ENCODE measurements around the gene NUSAP1.

DNA sequence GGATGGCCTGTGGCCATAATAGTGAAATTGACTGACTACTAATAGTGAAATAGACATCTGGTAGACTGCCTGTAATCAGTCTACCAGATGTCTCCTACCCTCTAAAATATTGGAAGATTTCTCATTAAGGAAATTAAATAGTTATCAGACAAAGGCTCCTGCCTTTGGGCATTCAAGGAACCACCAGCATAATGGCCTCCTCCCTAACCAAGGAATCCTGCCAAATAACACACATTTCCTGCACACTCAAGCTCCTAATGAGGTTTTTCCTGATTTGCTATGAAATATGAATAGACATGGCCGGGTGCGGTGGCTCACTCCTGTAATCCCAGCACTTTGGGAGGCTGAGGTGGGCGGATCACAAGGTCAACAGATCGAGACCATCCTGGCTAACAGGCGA is 14.6 kb downstream of the NUSAP1 start:
- TF ChIP-seq EZH2phosphoT487 (IDR thresholded peaks at IDR 0.05; ENCODE audit: insufficient read depth, low read depth): no peak
- no peak for TF ChIP-seq EZH2 (IDR thresholded peaks at IDR 0.05; ENCODE audit: insufficient read depth, poor library complexity, severe bottlenecking)

Measured in GM23248 (cell line).